Hematopoietic multipotent progenitor cell treated with erythropoietin and hydrocortisone succinate and interleukin-3 and kit ligand, for 8 days (in vitro differentiated cells): ENCODE measurements around the gene DIP2C.
"Not testable (repeated sequence)": the region's sequence is repeated elsewhere in the genome, so short reads cannot be mapped to it uniquely, and the experiment has no call there.

Source experiments
- DNase-seq: peaks from one replicate; pipeline ENCODE4 v3.0.0-alpha.2; 2015

Gene DIP2C

DNA sequence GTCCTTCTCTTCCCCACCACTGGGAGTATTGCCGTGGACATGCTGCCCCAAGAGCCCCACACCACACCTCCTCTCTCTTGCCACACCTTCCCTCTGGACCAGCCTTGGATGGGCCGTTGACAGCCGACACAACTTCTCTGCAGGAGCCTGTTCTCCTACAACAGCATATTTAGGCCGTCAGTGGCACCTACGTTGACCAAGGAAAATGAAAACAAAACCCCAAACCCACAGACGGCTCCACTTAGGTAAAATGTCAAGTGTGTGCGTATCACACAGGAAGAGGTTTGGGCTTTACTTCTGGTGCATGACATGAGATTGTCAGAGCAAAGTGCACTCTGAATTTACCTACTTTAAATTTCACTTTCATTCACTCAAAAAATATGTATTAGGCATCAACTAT lies 307.7 kb downstream of the DIP2C start:
- no peak for DNase-seq

DNA sequence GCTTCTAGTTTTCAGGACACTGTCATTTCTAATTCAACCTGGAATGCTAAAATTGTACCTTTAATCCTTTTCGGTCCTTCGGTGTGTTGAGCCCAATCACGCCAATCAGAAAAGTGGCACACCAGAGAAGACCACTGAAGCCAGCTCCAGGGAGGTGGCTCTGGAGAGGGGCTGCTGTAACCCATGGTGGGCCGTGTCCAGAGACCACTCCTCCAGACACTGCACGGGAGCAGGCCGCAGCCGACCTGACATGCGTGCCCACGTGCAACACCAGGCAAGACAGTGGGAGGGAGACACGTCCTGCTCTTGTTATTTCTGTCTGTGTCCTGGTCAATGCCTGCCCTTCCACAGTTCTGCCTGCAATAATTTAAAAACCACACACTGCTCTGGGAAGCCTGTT lies 308.1 kb downstream of the DIP2C start:
- DNase-seq = no peak

DNA sequence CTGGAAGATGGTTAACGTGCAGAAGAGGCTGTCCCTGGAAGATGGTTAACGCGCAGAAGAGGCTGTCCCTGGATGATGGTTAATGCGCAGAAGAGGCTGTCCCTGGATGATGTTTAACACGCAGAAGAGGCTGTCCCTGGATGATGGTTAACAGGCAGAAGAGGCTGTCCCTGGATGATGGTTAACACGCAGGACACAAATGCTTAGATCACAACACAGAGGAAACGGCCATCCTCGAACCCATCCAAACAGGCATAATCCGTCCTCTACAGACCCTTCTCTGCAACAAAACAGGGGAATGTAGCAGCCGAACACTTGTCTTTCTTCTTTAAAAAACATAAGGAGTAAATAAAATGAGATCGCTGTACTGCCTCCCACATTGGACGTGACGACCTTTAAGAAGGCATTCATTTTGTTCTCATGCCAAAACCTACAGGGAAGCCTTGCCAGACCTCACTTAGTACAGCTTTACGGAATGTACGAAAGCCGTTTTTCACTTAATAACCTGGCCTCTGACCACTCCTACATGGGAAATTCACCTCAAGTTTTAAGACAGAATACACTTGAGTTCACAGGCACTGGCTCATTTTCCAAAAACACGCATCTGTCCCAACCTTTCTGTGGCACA lies 309.0 kb downstream of the DIP2C start:
- no peak for DNase-seq

DNA sequence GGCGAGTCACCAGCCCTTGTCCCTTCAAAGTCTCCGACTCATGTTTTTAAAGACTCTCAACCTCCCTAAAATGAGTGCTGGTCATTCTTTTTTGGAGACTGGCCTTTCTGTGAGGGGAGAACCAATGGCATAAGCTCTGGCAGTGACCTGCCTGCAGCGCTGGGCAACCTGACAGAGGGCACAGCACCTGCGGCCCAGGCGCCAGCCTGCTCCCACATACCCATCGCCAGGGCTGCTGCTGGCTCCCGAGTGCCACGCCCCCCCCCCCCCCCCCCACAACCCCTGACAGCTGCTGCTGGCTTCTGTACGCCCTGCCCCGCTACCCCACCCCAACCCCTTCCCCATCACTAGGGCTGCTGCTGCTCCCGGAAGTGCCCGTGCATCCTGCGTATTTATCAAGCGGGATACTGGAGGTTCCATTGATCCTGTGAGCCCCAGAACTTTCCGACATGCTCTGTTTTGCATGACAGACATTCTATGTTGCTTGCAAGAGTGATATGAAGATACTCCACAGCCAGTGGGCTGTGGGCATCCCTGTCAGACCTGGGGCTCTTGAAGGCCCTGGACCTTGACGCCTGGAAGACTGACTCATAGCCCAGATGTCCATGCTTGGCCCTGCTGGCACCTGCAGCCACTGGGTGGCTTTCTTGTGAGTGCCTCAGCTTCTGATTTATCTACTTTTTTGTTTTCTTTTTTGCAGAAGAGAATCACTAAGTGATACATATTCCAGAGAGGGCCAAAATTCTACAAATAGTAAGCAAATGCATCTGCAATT lies 310.4 kb downstream of the DIP2C start:
- DNase-seq = no peak

DNA sequence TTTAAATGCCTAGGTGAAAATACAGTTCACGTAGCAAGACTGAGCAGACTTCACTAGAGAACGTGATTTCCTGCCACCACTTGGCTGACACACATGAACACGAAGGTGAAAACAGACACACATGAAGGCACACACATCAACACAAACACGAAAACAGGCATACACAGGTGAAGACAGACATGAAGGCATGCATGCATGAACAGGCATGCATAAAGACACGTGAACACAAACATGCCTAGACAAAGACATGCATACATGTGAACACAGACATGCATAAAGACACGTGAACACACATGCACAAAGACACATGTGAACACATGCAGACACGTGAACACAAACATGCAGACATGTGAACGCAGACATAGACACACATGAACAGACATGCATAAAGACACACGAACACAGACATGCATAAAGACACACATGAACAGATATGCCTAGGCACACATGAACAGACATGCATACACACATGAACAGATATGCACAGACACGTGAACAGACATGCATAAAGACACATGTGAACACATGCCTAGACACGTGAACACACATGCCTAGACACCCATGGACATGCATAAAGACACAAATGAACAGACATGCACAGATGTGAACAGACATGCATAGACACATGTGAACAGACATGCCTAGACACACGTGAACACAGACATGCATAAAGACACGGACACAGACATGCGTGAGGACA lies 311.1 kb downstream of the DIP2C start:
- DNase-seq = no peak

DNA sequence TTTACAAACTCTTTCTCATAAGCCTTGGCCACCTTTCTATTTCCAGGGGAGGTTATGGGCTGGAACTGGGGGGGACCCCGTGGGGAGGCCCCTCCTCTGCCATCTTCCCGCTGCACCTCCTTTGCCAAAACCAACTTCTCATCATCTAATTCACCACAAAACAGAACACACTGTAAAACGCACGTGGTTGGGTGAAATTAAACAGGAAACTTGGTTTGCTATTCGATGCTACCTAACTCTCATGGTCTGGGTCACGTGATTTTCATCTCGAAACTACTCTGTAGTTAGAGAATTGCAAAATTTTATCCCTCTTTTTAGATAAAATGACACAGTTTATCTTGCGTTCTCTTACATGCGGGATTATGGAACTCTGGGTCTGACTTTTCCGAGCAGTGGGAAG lies 312.2 kb downstream of the DIP2C start:
- DNase-seq = no peak

DNA sequence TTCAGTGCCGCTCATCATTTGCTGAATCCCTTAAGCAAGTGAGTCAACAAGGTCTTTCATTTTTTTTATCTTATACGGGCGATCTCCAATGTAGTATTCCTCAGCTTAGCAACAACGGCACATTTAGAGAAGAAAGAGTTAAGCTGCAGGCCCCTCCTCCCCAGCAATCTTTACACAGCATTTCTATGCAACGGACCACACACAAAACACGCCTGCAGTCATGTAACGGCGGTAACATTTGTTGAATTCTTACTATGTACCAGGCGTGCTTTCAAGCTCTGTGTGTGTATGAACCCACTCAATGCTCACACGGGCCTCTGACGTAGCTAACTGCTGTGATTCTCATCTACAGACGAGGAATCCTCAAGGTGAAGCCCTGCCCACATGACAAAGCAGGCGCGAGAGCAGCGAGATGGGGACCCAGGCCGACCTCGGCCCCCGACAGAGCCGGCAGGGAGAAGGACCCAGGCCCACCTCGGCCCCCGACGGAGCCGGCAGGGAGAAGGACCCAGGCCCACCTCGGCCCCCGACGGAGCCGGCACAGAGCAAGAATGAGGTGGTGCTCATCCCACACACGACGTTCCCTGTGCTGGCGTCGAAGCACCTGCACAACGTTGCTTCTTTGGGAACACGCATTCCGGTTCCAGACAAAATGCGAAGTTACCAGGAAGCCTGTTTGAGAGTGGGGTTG lies 313.5 kb downstream of the DIP2C start:
- DNase-seq = no peak

DNA sequence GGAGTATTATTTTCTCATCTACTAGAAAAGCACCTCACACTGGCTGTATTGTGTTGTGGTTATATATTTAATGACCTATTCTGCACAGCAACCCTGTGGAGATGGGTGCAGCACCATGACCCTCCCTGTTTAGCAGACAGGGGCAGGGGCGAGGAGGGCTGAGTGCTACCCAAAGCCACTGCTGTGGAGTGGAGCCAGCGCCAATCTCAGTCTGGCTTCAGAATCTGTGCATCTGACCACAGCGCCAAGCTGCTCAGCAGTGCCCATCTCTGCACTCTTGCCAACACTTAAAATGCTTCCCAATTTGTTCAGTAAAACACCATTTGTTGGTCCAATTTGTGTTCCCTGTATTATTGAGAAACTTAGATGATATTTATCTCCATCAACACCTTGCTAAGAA lies 315.1 kb downstream of the DIP2C start:
- DNase-seq = no peak

DNA sequence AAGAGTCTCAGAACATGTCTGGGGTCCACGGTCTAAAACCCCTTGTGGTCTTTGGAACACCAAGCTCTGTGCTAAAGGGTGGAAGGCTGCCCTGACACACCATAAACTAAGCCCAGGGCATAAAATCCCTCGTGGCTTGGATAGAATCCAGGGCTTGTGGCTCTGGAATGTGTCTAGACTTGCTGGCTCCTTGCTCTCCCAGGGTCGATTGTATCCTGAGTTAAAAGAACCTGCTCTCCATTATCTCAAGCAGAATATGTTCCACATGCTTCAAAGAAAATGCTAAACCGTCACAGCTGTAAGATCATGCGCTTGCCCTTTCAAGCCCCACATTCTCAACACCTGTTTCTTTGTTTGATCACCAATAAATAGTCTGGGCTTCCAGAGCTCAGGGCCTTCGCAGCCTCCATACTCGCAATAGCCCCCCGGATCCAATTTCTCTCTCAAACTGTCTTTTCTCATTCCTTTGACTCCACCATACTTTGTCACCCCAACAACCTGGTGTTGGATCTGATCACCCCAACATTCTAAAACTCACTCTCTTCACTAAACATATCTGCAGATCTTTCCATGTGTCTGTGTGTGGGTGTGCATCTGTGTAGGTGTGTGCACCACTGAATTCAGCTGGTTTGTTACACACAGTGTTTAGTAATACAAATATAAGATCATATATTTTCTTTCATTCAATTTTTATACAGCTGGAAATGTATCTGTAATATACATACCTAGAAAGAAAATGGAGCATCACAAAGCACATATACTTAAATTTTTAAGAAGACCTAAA lies 315.8 kb downstream of the DIP2C start:
- no peak for DNase-seq

DNA sequence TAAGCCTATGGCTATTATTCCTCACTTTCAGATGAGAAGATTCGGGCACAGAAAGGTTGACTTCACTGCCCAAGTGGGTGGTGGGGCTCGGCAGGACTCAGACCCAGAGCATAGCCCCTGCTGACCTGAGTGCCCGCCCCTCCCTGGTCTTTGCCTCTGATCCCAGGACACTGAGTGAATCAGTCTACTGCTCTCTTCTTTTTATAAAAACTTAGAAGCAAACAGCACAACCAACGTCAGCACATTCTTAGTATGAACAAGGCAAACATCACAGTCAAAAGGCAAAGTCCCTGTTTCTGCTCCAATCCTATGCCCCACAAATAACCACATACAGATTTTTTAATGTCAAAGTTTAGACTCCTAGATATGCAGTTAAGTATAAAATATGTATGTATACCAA lies 316.5 kb downstream of the DIP2C start:
- DNase-seq = no peak

DNA sequence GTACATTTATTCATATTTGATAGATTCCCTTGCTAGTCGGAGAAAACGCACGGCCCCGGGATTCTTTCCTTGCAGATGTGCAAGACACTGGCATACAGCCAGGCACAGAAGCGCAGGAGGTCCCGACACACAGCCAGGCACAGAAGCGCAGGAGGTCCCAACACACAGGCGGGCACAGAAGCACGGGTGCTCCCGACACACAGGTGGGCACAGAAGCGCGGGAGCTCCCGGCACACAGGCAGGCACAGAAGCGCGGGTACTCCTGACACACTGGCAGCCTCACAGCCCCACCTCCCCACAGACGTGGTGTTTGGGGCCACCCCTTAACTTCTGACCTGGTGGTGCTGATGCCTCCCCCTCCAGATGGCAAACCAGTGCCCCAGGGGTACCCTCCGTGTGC lies 316.9 kb downstream of the DIP2C start:
- no peak for DNase-seq

DNA sequence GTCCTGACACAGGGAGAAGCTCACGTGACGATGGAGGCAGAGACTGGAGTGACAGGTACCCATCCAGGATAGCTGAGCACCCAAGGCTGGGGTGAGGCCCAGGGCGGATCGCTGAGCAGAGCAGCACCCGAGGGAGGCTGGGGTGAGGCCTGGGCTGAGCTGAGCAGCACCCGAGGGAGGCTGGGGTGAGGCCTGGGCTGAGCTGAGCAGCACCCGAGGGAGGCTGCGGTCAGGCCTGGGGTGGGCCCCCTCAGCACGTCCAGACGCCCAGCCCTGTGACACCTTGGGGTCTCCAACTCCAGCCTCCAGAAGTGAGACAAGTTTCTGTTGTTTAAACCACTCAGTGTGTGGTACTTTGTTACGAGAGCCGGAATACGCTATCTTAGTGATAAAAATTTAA lies 318.0 kb downstream of the DIP2C start:
- DNase-seq = no peak

DNA sequence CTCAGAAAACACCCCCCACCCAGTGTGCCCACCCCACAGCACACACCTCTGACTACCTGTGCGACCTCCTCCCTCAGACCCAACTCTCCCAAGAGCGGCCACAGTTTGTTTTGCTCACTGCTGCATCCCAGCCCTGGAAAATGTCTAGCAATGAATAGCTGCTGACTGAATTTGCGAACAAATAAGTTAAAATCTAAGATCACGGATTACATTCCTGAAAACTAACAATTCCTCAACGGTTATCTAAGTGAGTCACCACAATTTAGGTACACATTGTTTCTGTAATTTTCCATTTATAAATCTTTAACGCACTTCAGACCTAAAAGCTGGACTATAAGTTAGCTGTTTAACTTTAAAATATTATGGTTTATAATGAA lies 319.0 kb downstream of the DIP2C start:
- DNase-seq = no peak

DNA sequence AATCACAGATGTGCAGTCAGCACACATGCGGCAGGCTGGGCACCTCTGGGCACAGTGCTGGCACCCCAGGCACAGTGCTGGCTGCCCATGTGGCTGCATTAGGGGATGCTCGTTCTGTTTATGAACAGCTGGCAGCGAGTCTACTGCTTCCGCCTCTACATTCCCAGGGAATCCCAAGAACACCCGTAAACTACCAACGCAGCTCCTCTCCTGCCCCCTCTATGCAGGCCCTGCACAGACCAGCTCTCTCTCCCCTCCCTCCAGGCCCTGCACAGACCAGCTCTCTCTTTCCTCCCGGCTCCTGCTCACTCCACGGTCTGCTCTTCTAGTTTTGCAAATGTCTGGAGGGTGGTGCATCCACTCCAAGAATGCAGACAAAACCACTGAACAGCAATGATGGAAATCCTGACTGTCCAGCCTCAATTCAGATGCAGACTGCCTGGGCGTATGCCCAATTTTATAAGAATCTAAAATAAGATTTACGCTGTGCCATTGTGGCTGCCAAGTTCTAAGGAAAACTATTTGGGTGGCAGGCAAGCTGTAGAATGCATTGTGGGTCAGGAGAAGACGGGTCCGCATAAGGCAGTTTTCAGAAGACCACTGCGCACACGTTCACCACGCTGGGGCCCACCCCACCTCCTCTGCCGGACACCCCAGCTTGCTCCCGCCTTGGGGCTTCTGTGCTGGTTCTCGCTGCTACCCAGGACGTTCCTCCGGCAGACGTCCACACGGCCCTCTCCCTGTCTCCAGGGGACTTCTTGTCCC lies 319.6 kb downstream of the DIP2C start:
- DNase-seq = no peak

DNA sequence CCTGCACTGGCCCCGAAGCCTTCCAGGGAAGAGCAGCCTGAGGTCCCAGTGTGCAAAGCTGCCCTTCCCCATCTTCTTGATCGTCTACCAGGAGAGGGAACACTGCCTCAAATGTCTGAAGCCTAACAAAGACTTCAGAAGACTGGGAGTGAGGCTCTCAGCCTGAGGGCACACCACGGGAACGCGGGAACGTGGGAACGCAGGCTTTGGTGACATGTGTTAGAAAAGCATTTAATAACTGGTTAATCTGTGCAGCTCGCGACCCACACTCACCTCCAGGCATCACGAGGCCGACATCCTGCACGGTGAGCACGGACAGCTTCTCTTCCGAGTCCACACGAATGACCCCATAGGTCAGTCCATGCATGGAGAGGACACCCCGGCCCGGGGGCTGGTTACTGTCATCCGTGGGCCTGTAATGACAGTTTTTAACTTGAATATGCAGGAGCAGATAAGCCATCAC lies 320.2 kb downstream of the DIP2C start:
- no peak for DNase-seq

DNA sequence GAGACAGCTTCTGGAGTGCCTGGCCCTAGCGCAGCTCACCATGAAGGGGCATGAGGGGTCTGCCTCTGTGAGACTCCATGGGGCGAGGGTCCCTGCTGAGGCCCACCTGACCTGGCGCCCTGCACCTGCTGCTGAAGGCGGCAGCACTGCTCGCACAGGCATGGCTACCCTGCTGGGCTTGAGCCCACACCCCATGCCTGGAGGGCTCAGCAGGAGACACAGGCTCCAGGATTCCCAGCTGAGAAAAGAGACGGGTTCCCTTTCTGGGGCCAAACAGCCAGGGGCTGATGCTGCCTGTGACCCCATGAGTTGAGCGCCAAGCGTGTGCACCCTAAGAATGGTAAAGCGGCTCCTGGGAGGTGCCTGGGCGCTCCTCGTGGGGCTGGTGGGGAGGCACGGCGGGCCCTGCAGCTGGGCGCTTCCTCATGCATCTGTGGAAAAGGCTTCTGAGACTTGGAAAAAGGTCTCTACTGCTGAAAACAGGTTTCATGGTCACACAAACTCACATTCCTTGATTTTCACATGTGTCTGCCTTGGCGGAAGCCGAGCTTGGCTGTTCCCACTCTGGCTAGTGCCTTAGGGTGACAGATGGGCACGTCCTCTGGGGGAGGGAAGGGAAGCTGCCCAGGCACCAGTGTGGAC lies 320.8 kb downstream of the DIP2C start:
- no peak for DNase-seq

DNA sequence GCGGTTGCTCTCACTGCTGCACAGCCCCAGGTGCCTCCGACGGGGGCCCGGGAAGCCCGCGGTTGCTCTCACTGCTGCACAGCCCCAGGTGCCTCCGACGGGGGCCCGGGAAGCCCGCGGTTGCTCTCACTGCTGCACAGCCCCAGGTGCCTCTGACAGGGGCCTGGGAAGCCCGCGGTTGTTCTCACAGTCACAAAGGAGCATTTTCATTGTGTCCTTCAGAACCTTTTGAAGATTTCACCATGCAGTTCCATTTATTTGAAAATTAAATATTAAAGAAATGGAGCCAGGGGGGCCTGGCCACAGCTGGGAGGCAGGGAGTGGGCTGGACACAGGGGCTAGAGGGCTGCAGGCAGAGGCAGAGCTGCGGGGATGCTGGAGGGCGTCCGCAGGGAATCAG lies 321.4 kb downstream of the DIP2C start:
- not testable (repeated sequence) for DNase-seq

DNA sequence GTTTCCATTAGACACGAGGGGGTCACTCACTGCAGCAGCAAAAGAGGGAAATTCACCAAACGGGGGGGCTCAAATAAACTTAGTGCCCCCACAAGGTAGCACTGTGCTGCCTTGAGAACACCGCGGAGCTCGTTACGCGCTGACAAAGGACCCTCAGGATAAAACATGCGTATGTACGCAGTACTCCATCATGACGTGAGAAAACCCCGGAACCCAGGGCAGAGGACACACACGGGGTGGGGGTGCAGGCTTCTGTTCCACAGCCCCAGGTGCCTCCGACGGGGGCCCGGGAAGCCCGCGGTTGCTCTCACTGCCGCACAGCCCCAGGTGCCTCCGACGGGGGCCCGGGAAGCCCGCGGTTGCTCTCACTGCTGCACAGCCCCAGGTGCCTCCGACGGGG lies 321.8 kb downstream of the DIP2C start:
- DNase-seq = no peak

DNA sequence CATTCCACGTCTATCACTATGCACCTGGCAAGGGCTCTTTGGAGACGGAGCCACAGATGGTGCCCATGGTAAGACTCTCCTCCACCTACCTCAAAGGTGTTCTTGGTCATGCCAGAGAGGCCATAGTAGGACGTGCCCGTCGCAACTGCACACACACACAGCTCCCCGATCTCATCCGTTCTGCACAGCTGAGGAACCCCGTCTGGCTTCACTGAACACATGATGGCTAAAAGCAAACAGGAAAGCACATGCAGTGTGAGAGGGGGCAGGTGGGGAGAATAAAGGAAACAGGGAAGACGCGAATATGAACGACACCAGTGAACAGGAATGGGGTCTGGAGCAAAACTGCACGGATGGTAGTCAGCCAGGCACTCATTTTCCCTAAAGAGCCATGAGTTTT lies 323.3 kb downstream of the DIP2C start:
- DNase-seq = no peak

DNA sequence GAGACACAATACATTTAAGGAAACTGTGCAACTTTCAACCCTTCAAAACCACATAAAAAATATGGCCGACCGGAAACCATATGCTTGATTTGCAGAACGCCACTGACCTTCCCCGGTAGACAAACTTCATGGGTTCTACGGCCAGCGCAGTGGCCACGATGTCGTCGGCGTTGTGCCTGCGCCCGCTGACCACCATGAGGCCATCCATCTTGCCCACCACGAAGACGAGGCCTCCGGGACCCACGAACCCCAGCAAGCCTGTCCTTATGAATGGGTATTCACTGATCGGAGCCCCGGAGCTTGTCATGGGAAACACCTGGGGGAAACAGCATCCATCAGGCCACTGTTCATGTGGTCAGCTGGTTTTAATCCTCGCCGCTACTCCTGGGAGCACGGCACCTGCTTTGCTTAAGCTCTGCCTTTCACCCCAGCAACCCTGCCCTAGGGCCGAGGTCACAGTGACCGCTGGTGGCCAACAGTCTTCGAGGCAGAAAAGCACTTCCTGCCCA lies 325.1 kb downstream of the DIP2C start:
- DNase-seq = no peak

DNA sequence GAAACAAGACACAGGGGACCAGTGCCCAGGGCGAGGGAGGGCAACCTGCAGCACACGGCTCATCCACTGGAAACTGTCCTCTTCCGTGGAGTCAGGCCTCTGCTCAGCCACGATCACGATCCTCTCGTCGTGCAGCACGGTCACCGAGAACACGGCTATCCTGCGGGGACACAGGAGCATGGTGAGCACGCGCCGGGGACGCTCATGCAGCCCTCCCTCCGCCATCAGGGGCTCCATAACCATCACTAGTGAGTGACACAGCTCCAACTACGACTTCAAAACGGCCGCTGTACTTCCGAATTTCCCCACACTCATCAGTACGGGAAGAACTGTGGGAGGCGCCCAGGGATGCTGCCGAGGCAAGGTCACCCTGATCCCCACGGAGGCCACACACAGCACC lies 326.3 kb downstream of the DIP2C start:
- no peak for DNase-seq
